ENCODE measurements around the gene ALDH3B1. TPM values are rescaled to one million over a fixed set of nuclear protein-coding genes. Genes with fewer than 3 reads are reported as not detected.

ALDH3B1 gene
- total RNA-seq, 2 experiments from 2014 or later, result 0.09 to 0.11 TPM

GRCh38 chr11:68033708-68034045 lies 23.6 kb downstream of the ALDH3B1 start:
- intact Hi-C loops (cut with micrococcal nuclease), result no loop called here
- CTCF ChIA-PET, result no interaction called here
- Mint-ChIP-seq H3K9me3 (no peaks in the 10 kb centered on the region), H3K27me3 (no peaks in the 10 kb centered on the region), H3K4me3 (no peak overlapping the region), H3K4me1 (ENCODE audit: low read depth) (peaks cover 23% of the 10 kb centered on the region), H3K27ac (no peak overlapping the region), H3K36me3 (ENCODE audit: low read depth) (peaks cover 2% of the 10 kb centered on the region)
- POLR2A ChIA-PET, result interaction anchor here (1.9 kb wide), 1 partner anchor 9 kb away, joined by 6 read pairs; no protein-coding TSS in a partner anchor
- no peak for ATAC-seq
- no peak for DNase-seq
- TF ChIP-seq CTCF (IDR thresholded peaks at IDR 0.05), result no peak

- H3K27ac Mint-ChIP-seq, result no peak overlapping the region
- intact Hi-C loops (cut with micrococcal nuclease), result no loop called here
- no peaks in the 10 kb centered on the region for H3K27me3 Mint-ChIP-seq
- peaks cover 13% of the 10 kb centered on the region for H3K4me1 Mint-ChIP-seq (ENCODE audit: low read depth)
- ChIA-PET POLR2A (no interaction called here), CTCF (interaction anchor here (1.1 kb wide), 1 partner anchor 83 kb away, joined by 3 read pairs; no protein-coding TSS in a partner anchor)
- no peaks in the 10 kb centered on the region for H3K9me3 Mint-ChIP-seq
- H3K4me3 Mint-ChIP-seq, result no peak overlapping the region
- ATAC-seq, result no peak
- H3K36me3 Mint-ChIP-seq (ENCODE audit: low read depth), result peaks cover 2% of the 10 kb centered on the region
- TF ChIP-seq CTCF (IDR thresholded peaks at IDR 0.05), result no peak
- DNase-seq, result no peak
Measured at GRCh38 chr11:68035266-68035876, 25.2 kb downstream of the ALDH3B1 start.

- Mint-ChIP-seq H3K27ac (peak overlapping the region; percentile 71), H3K4me1 (ENCODE audit: low read depth) (peaks cover 13% of the 10 kb centered on the region), H3K4me3 (no peak overlapping the region), H3K9me3 (no peaks in the 10 kb centered on the region), H3K36me3 (ENCODE audit: low read depth) (peaks cover 2% of the 10 kb centered on the region), H3K27me3 (no peaks in the 10 kb centered on the region)
- ATAC-seq (no peak), DNase-seq (no peak)
- intact Hi-C loops (cut with micrococcal nuclease), result no loop called here
- no peak for TF ChIP-seq CTCF (IDR thresholded peaks at IDR 0.05)
- POLR2A ChIA-PET, result no interaction called here
- CTCF ChIA-PET, result interaction anchor here (0.8 to 1.1 kb wide), 2 partner anchors 26 to 82 kb away, joined by 3 read pairs; partner anchors contain the start of gene ALDH3B1
Measured at GRCh38 chr11:68036141-68036716, 26.1 kb downstream of the ALDH3B1 start.

GRCh38 chr11:68036717-68037239 lies 26.7 kb downstream of the ALDH3B1 start:
- intact Hi-C loops (cut with micrococcal nuclease), result no loop called here

More at GRCh38 chr11:68036717-68037239, 26.7 kb downstream of the ALDH3B1 start:
- no peak overlapping the region for H3K4me3 Mint-ChIP-seq
- ATAC-seq (no peak), DNase-seq (peak; percentile 24)
- peaks cover 2% of the 10 kb centered on the region for H3K36me3 Mint-ChIP-seq (ENCODE audit: low read depth)
- TF ChIP-seq CTCF (IDR thresholded peaks at IDR 0.05), result no peak
- H3K27me3 Mint-ChIP-seq, result no peaks in the 10 kb centered on the region
- POLR2A ChIA-PET, result interaction anchor here (0.8 to 7.4 kb wide), 4 partner anchors 8 to 32 kb away, joined by 4 to 45 read pairs (median 6); partner anchors contain the start of gene UNC93B1
- H3K27ac Mint-ChIP-seq, result peak overlapping the region; percentile 71
- no peaks in the 10 kb centered on the region for H3K9me3 Mint-ChIP-seq
- peaks cover 12% of the 10 kb centered on the region for H3K4me1 Mint-ChIP-seq (ENCODE audit: low read depth)
- CTCF ChIA-PET, result interaction anchor here (0.8 to 1.0 kb wide), 2 partner anchors 26 to 43 kb away, joined by 3 to 4 read pairs; partner anchors contain the start of gene ALDH3B1
